ENCODE results near the gene PPP2R5B. TPM values are rescaled to one million over a fixed set of nuclear protein-coding genes. Genes with fewer than 3 reads are reported as not detected.

PPP2R5B gene
- 8.2 TPM in 2 replicates for total RNA-seq

GRCh38 chr11:64923944-64924909, at the start of gene PPP2R5B:
PPP2R5B (plus strand) TSS chr11:64924689; CDS start chr11:64925735, 1,046 bp downstream.

DNA sequence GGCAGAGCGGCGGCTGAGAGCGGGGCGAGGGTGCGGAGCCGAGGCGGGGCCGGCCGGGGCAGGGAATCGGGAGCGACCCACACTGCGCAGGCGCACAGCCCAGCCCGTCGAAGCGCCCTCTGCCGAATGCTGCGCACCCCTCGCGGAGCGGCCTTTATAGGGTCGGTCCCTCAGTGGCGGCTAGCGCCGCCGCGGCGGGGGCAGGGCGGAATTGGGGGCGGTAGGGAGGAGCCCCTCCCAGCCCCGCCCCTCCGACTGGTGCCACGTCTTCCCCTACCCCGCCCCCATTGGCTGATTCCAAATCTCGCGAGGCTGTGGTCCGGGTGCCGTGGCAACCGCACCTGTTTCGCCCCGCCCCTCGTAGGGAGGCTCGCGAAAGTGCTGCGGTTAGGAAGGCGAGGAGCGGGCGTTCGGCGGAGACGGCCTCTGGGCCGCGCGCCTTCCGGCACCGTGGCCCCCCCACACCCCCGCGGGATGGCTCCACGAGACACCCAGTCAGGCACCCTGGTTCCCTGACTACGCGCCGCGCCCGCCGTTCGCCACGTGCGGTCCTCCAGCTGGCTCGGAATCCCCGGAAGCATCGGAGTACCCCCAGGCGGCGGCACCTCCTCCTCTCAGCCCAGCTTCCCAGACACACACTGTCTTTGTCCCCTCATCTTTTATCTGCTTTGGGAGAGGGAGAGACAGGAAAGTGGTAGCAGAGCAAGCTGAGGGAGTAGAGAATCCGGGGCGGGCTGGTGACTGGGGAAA, 45.8 kb upstream of the PPP2R5B start, which contains the start of gene EHD1:
Gene EHD1, minus strand, starts transcription at position 128 of the 750 bp plus-strand sequence. CDS start 157 bp downstream, outside the sequence.

GRCh38 chr11:64916775-64917662, 7.5 kb upstream of the PPP2R5B start, which contains the start of gene ATG2A:
ATG2A (minus strand) TSS chr11:64917209; CDS start chr11:64917135, 74 bp downstream.

GRCh38 chr11:64935359-64936081, 11.0 kb downstream of the PPP2R5B start, which contains the start of gene GPHA2:
GPHA2 (minus strand) TSS chr11:64935893; CDS start chr11:64935460, 433 bp downstream.

GRCh38 chr11:64971421-64972233, 47.1 kb downstream of the PPP2R5B start, which contains the start of gene MAJIN:
MAJIN (minus strand) TSS chr11:64972108; CDS start chr11:64959405, 12,703 bp downstream.

Small RNA genes lying within 50 kb of the gene (small RNA-seq; reads per million reads assigned to genes)
- gene MIR6749 (not detected), gene MIR6750 (not detected)

Other genes starting within 250 kb of the PPP2R5B start
- gene NRXN2, start 201.5 kb upstream of the PPP2R5B start, total RNA-seq = 2.6 and 7.6 TPM in 2 replicates
- gene RASGRP2, start 180.5 kb upstream of the PPP2R5B start, total RNA-seq = 0.13 TPM in 1 of 2 replicates, not detected in the other
- 0.32 and 0.39 TPM in 2 replicates for gene PYGM, start 164.7 kb upstream of the PPP2R5B start, total RNA-seq
- gene SF1, start 146.1 kb upstream of the PPP2R5B start, total RNA-seq = 110 and 117 TPM in 2 replicates
- 12.3 and 13.3 TPM in 2 replicates for gene MAP4K2, start 121.5 kb upstream of the PPP2R5B start, total RNA-seq
- 12.3 and 12.5 TPM in 2 replicates for gene MEN1, start 114.1 kb upstream of the PPP2R5B start, total RNA-seq
- gene CDC42BPG, start 80.0 kb upstream of the PPP2R5B start, total RNA-seq = under 0.01 TPM in 2 replicates
- 72.4 and 90.2 TPM in 2 replicates for gene EHD1, start 46.1 kb upstream of the PPP2R5B start, total RNA-seq
- 15.3 and 15.4 TPM in 2 replicates for gene ATG2A, start 7.5 kb upstream of the PPP2R5B start, total RNA-seq
- not detected in 2 replicates for gene GPHA2, start 11.2 kb downstream of the PPP2R5B start, total RNA-seq
- not detected in 2 replicates for gene MAJIN, start 47.4 kb downstream of the PPP2R5B start, total RNA-seq
- gene BATF2, start 72.3 kb downstream of the PPP2R5B start, total RNA-seq = 0.39 and 1.4 TPM in 2 replicates
- 74.2 and 76.9 TPM in 2 replicates for gene ARL2, start 89.5 kb downstream of the PPP2R5B start, total RNA-seq
- 11.9 and 13.4 TPM in 2 replicates for gene SNX15, start 102.8 kb downstream of the PPP2R5B start, total RNA-seq
- gene SAC3D1, start 116.5 kb downstream of the PPP2R5B start, total RNA-seq = 5.9 and 7.7 TPM in 2 replicates
- 18.5 and 25.1 TPM in 2 replicates for gene NAALADL1, start 133.9 kb downstream of the PPP2R5B start, total RNA-seq
- 5.4 and 7.7 TPM in 2 replicates for gene CDCA5, start 159.4 kb downstream of the PPP2R5B start, total RNA-seq
- gene ZFPL1, start 159.5 kb downstream of the PPP2R5B start, total RNA-seq = 35.1 and 40.6 TPM in 2 replicates
- 123 and 217 TPM in 2 replicates for gene VPS51, start 171.5 kb downstream of the PPP2R5B start, total RNA-seq
- gene TM7SF2, start 187.2 kb downstream of the PPP2R5B start, total RNA-seq = 4.2 and 8.5 TPM in 2 replicates
- 8.9 and 9.5 TPM in 2 replicates for gene ZNHIT2, start 193.0 kb downstream of the PPP2R5B start, total RNA-seq
- gene FAU, start 197.4 kb downstream of the PPP2R5B start, total RNA-seq = 154 and 175 TPM in 2 replicates
- 35.1 and 39.6 TPM in 2 replicates for gene MRPL49, start 197.6 kb downstream of the PPP2R5B start, total RNA-seq
- 14.2 and 15.9 TPM in 2 replicates for gene SYVN1, start 209.8 kb downstream of the PPP2R5B start, total RNA-seq
- not detected in 2 replicates for gene SPDYC, start 245.5 kb downstream of the PPP2R5B start, total RNA-seq

All from articular chondrocyte of knee joint (primary cell).